ENCODE measurements around the gene POLG2. TPM values are rescaled to one million over a fixed set of nuclear protein-coding genes. Genes with fewer than 3 reads are reported as not detected.

Gene POLG2
- polyA plus RNA-seq (2011; rRNA removed) (28.8 and 31.3 TPM in 2 replicates), polyA plus RNA-seq (2017; fragmentation: RNase III; extraction: RNeasy Plus Mini Kit Qiagen cat#74134 plus additional on column Dnase treatment) (26.3 to 28.5 TPM (median 27.4 TPM) in 3 replicates), polyA minus RNA-seq (2011; rRNA and poly(A)+ RNA removed) (20.4 and 23.0 TPM in 2 replicates)
- 10.1 and 12.4 TPM in 2 replicates for polyA plus RNA-seq (2012; cell fraction: cytosol; rRNA removed)
- polyA plus RNA-seq (2012; cell fraction: nucleus; rRNA removed), result 15.9 and 26.1 TPM in 2 replicates

- CTCF ChIA-PET, result interaction anchor here (0.6 to 12.8 kb wide), 17 partner anchors 9 to 484 kb away, joined by 3 to 300 read pairs (median 4); partner anchors contain the start of genes CEP95 and DDX5
- POLR2A ChIA-PET, result interaction anchor here (0.7 to 3.3 kb wide), 8 partner anchors 9 to 148 kb away, joined by 3 to 132 read pairs (median 4); partner anchors contain the start of genes CEP95 and DDX5
- FAIRE-seq, result peak; percentile 79
- DNase-seq (ENCODE audit: low read depth in 1 of 2, low spot score in 1 of 2), result peak; percentile 96 to 97
- Histone ChIP-seq H3K4me1 (peaks cover 60% of the 10 kb centered on the region), H3K4me2 (peak within 1 kb of the TSS; percentile 86), H3K9me3 (no peaks in the 10 kb centered on the region), H3K4me3 (peak within 1 kb of the TSS; percentile 70), H3K27ac (peak within 1 kb of the TSS; percentile 87 to 91)
- ATAC-seq, result peak; percentile 86 to 88
- 2% methylated on average over 50 of the region's 50 CpGs for WGBS (ENCODE audit: missing lambda C conversion rate)
- no peak; the same call in 1 of the 2 replicates for TF ChIP-seq HOXB13 (CRISPR knock-in tag; IDR thresholded peaks at IDR 0.05; ENCODE audit: low read depth)
- TF ChIP-seq HEYL (CRISPR knock-in tag; IDR thresholded peaks at IDR 0.05), result no peak; the same call in 1 of the 2 replicates
- TF ChIP-seq CHD4 (IDR thresholded peaks at IDR 0.05; ENCODE audit: borderline replicate concordance), result no peak
- peak; percentile 58; the same call in 1 of the 2 replicates for TF ChIP-seq PHF8 (IDR thresholded peaks at IDR 0.05; ENCODE audit: borderline replicate concordance, low read depth)
- TF ChIP-seq ZC3H11A (IDR thresholded peaks at IDR 0.05), result no peak
- TF ChIP-seq REST (IDR thresholded peaks at IDR 0.05), result peak; percentile 61
- TF ChIP-seq CHD2 (IDR thresholded peaks at IDR 0.05; ENCODE audit: low read length, partially characterized antibody), result peak; percentile 47
- TF ChIP-seq TP53 (CRISPR knock-in tag; IDR thresholded peaks at IDR 0.05), result peak; percentile 99
- TF ChIP-seq TFCP2L1 (CRISPR knock-in tag; IDR thresholded peaks at IDR 0.05), result peak; percentile 97
- TF ChIP-seq JUN (IDR thresholded peaks at IDR 0.05), result peak; percentile 95
- 0 out of 2 replicates have a peak, but pooled peaks have one; percentile 22 for TF ChIP-seq MYC (IDR thresholded peaks at IDR 0.05; ENCODE audit: borderline replicate concordance, low read length)
- peak; percentile 38 to 48; a peak in 3 of 5 replicates for TF ChIP-seq RAD21 (conservative IDR thresholded peaks at IDR 0.05 in 1 of 2, IDR thresholded peaks at IDR 0.05 in 1 of 2)
- TF ChIP-seq ATOH8 (CRISPR knock-in tag; IDR thresholded peaks at IDR 0.05; ENCODE audit: low read depth), result peak; percentile 68; the same call in 1 of the 2 replicates
- no peak for TF ChIP-seq CBX8 (IDR thresholded peaks at IDR 0.05)
- no peak for TF ChIP-seq NFE2L2 (conservative IDR thresholded peaks at IDR 0.05; ENCODE audit: low read length)
- TF ChIP-seq NPAS2 (CRISPR knock-in tag; IDR thresholded peaks at IDR 0.05; ENCODE audit: borderline replicate concordance), result no peak
- TF ChIP-seq ZSCAN20 (CRISPR knock-in tag; IDR thresholded peaks at IDR 0.05), result no peak
- peak; percentile 44; the same call in 1 of the 2 replicates for TF ChIP-seq HOXB5 (CRISPR knock-in tag; IDR thresholded peaks at IDR 0.05)
- TF ChIP-seq MAZ (IDR thresholded peaks at IDR 0.05; ENCODE audit: borderline replicate concordance, low read depth, low read length), result peak; percentile 62; the same call in 1 of the 2 replicates
- TF ChIP-seq EP300 (IDR thresholded peaks at IDR 0.05), result no peak
- no peak for TF ChIP-seq SREBF2 (IDR thresholded peaks at IDR 0.05)
- TF ChIP-seq KDM5A (IDR thresholded peaks at IDR 0.05), result no peak
- no peak for TF ChIP-seq EHMT2 (IDR thresholded peaks at IDR 0.05; ENCODE audit: low read depth)
- TF ChIP-seq ZFP36 (IDR thresholded peaks at IDR 0.05; ENCODE audit: borderline replicate concordance, partially characterized antibody), result no peak
- TF ChIP-seq HES2 (IDR thresholded peaks at IDR 0.05), result no peak
- 0 out of 2 replicates have a peak, but pooled peaks have one; percentile 35 for TF ChIP-seq ESRRA (IDR thresholded peaks at IDR 0.05; ENCODE audit: borderline replicate concordance, low read length)
- TF ChIP-seq RNF2 (IDR thresholded peaks at IDR 0.05; ENCODE audit: borderline replicate concordance, low read depth), result no peak
- TF ChIP-seq HOXA7 (CRISPR knock-in tag; IDR thresholded peaks at IDR 0.05), result peak; percentile 99
- TF ChIP-seq BCL3 (IDR thresholded peaks at IDR 0.05), result peak; percentile 86
- peak; percentile 91 for TF ChIP-seq POLR2A (IDR thresholded peaks at IDR 0.05; ENCODE audit: low read length)
- no peak for TF ChIP-seq CBX2 (IDR thresholded peaks at IDR 0.05; ENCODE audit: borderline replicate concordance, low read depth)
- no peak for TF ChIP-seq ELK1 (IDR thresholded peaks at IDR 0.05; ENCODE audit: low read depth, low read length)
Measured at GRCh38 chr17:64496786-64497564, at the start of gene POLG2. Gene POLG2, minus strand, starts transcription at chr17:64497054. Its CDS starts 86 bp downstream, at chr17:64496968.
